HCT116 (cell line): ENCODE measurements around the gene TP63. TPM values are rescaled to one million over a fixed set of nuclear protein-coding genes. Genes with fewer than 3 reads are reported as not detected.

ENCODE experiments used
- ATAC-seq: fragments of 200-7000 bp; cut with Tn5 transposase; 2 replicates; pipeline ENCODE4 v1.9.1; 2020; ENCODE audit warnings: mild to moderate bottlenecking, moderate library complexity
- BruUV-seq: library from RNA; stranded (reverse); fragments of 400-500 nt; replicated peaks from 2 replicates; lab custom pipeline; 2021; lab: Mats Ljungman, UMichigan
- CTCF ChIA-PET: fragments of 300-600 bp; sonication (Branson Sonifier 250); formaldehyde crosslinking; loops from one replicate; lab custom pipeline; 2021; ENCODE audit warnings: antibody characterized with exemption; lab: Charles Lee
- POLR2A ChIA-PET: fragments of 300-600, 350-600 bp; sonication (Branson Sonifier 250); formaldehyde crosslinking; loops from one replicate; lab custom pipeline; 2021; ENCODE audit warnings: antibody characterized with exemption; lab: Charles Lee
- RAD21 ChIA-PET, 2 experiments: fragments of 300-600 bp; sonication (Branson Sonifier 250); formaldehyde crosslinking; loops; one replicate each; lab custom pipeline; 2023; ENCODE audit warnings: low total read pairs in 2 of 2; ENCODE audit not compliant: uncharacterized antibody in 2 of 2, unreplicated experiment in 2 of 2, low non-redundant PET in 1 of 2; lab: Charles Lee
- DNase-seq: peaks from one replicate; pipeline ENCODE4 v3.0.0-alpha.2; 2010; ENCODE audit warnings: low read depth, low spot score
- H2AFZ ChIP-seq: fragments of 200-600 bp; shearing (Covaris generic), sonication (generic); 2 replicates; pipeline ENCODE4 v1.6.1; 2017; ENCODE audit warnings: low read depth, mixed run types, mixed read lengths, antibody characterized with exemption, low read length; ENCODE audit not compliant: poor library complexity, severe bottlenecking
- H3K27ac ChIP-seq: 2 replicates; pipeline ENCODE4 v1.5.1; 2012; ENCODE audit warnings: low read depth, low read length
- H3K27me3 ChIP-seq: fragments of 200-600 bp; sonication (generic); 2 replicates; pipeline ENCODE4 v1.6.1; 2016; ENCODE audit warnings: mixed run types, low read length, mixed read lengths; ENCODE audit not compliant: insufficient read depth
- H3K36me3 ChIP-seq, 2 experiments: fragments of 200-500 bp in 1 of 2; fragments of 200-600 bp in 1 of 2; sonication (Bioruptor generic) in 1 of 2; sonication (generic) in 1 of 2; 2 replicates each; pipeline versions ENCODE4 v1.5.1 to v1.6.1; 2014 to 2016; ENCODE audit warnings: low read length in 2 of 2, inconsistent platforms in 1 of 2, mixed read lengths in 1 of 2, mixed run types in 1 of 2; ENCODE audit not compliant: insufficient read depth in 2 of 2, control insufficient read depth in 1 of 2
- H3K4me1 ChIP-seq, 2 experiments: fragments of 200-600 bp in 1 of 2; sonication (generic) in 1 of 2; 2 replicates each; pipeline versions ENCODE4 v1.5.1 to v1.6.1; 2012 to 2017; ENCODE audit warnings: low read length in 2 of 2, inconsistent platforms in 1 of 2, mild to moderate bottlenecking in 1 of 2, mixed read lengths in 1 of 2, mixed run types in 1 of 2, moderate library complexity in 1 of 2; ENCODE audit not compliant: insufficient read depth in 2 of 2, control insufficient read depth in 1 of 2
- H3K4me2 ChIP-seq: fragments of 200-600 bp; sonication (generic); 2 replicates; pipeline ENCODE4 v1.6.1; 2017; ENCODE audit warnings: mixed run types, low read length, mixed read lengths
- H3K4me3 ChIP-seq, 2 experiments: fragments of 200-600 bp in 1 of 2; sonication (generic) in 1 of 2; replicated peaks in 1 of 2; 2 replicates each; pipeline ENCODE4 v1.5.1; 2011 to 2016; ENCODE audit warnings: low read length in 2 of 2, control low read depth in 1 of 2, low read depth in 1 of 2, mild to moderate bottlenecking in 1 of 2, mixed read lengths in 1 of 2, mixed run types in 1 of 2
- H3K79me2 ChIP-seq: fragments of 200-600 bp; sonication (generic); 2 replicates; pipeline ENCODE4 v1.6.1; 2017; ENCODE audit warnings: mild to moderate bottlenecking, mixed run types, low read length, moderate library complexity, mixed read lengths; ENCODE audit not compliant: insufficient read depth
- H3K9ac ChIP-seq: fragments of 200-600 bp; sonication (generic); 2 replicates; pipeline ENCODE4 v1.6.1; 2016; ENCODE audit warnings: low read length, mixed read lengths
- H3K9me2 ChIP-seq: fragments of 200-600 bp; sonication (generic), shearing (Covaris generic); 2 replicates; pipeline ENCODE4 v1.6.1; 2017; ENCODE audit warnings: mixed run types, mild to moderate bottlenecking, moderate library complexity; ENCODE audit not compliant: insufficient read depth
- H3K9me3 ChIP-seq, 2 experiments: fragments of 200-500 bp in 1 of 2; fragments of 200-600 bp in 1 of 2; sonication (Bioruptor generic) in 1 of 2; sonication (generic) in 1 of 2; 2 replicates each; pipeline ENCODE4 v1.6.1; 2014 to 2017; ENCODE audit warnings: low read length in 2 of 2, mixed read lengths in 2 of 2, inconsistent platforms in 1 of 2, low read depth in 1 of 2, mild to moderate bottlenecking in 1 of 2, mixed run types in 1 of 2, moderate library complexity in 1 of 2; ENCODE audit not compliant: control insufficient read depth in 1 of 2, insufficient read depth in 1 of 2
- H4K20me1 ChIP-seq: fragments of 200-600 bp; sonication (generic), shearing (Covaris generic); 2 replicates; pipeline ENCODE4 v1.6.1; 2017; ENCODE audit warnings: mixed run types, mild to moderate bottlenecking, moderate library complexity; ENCODE audit not compliant: insufficient read depth
- CBX3 ChIP-seq: IDR thresholded peaks from 2 replicates; pipeline ENCODE4 v1.6.1; 2012; ENCODE audit warnings: low read depth
- CEBPB ChIP-seq: IDR thresholded peaks from 2 replicates; pipeline ENCODE4 v1.6.1; 2012; ENCODE audit warnings: low read depth
- CTCF ChIP-seq, 3 experiments: fragments of 200-600 bp in 1 of 3; sonication (generic) in 1 of 3; IDR thresholded peaks in 2 of 3; conservative IDR thresholded peaks in 1 of 3; 2 replicates each; pipeline ENCODE4 v1.5.1; 2012 to 2017; ENCODE audit warnings: low read depth in 2 of 3, low read length in 2 of 3, antibody characterized with exemption in 1 of 3, borderline replicate concordance in 1 of 3, control low read depth in 1 of 3, mild to moderate bottlenecking in 1 of 3, mixed read lengths in 1 of 3, mixed run types in 1 of 3, moderate library complexity in 1 of 3; ENCODE audit not compliant: insufficient read depth in 1 of 3
- EGR1 ChIP-seq: IDR thresholded peaks from 2 replicates; pipeline ENCODE4 v1.6.1; 2012; ENCODE audit warnings: low read depth
- MAX ChIP-seq: IDR thresholded peaks from 2 replicates; pipeline ENCODE4 v1.6.1; 2012
- RAD21 ChIP-seq: IDR thresholded peaks from 2 replicates; pipeline ENCODE4 v1.6.1; 2012; ENCODE audit warnings: low read depth, mild to moderate bottlenecking
- REST ChIP-seq: IDR thresholded peaks from 2 replicates; pipeline ENCODE4 v1.6.1; 2012; ENCODE audit warnings: low read depth
- SP1 ChIP-seq: IDR thresholded peaks from 2 replicates; pipeline ENCODE4 v1.6.1; 2012; ENCODE audit warnings: low read depth
- SRF ChIP-seq: IDR thresholded peaks from 2 replicates; pipeline ENCODE4 v1.6.1; 2012; ENCODE audit warnings: low read depth
- TCF7L2 ChIP-seq: IDR thresholded peaks from 2 replicates; pipeline ENCODE4 v1.7.0; 2011; ENCODE audit warnings: borderline replicate concordance, inconsistent platforms; ENCODE audit not compliant: insufficient read depth, insufficient read length; ENCODE audit errors: extremely low read depth
- ZBTB33 ChIP-seq: IDR thresholded peaks from 2 replicates; pipeline ENCODE4 v1.6.1; 2011; ENCODE audit warnings: mild to moderate bottlenecking, low read length, moderate library complexity; ENCODE audit not compliant: insufficient replicate concordance; ENCODE audit errors: extremely low read depth
- ZNF274 ChIP-seq: fragments of 200-500 bp; sonication (Bioruptor generic); IDR thresholded peaks from 2 replicates; pipeline ENCODE4 v1.6.1; 2014; ENCODE audit warnings: mild to moderate bottlenecking, low read depth, low read length, inconsistent platforms
- intact Hi-C: fragments of 100-400 bp; cut with micrococcal nuclease; formaldehyde crosslinking; loops from 2 replicates; pipeline ENCODE4 v1.10.0; 2022
- total RNA-seq: library from RNA; stranded (reverse); gene quantifications from one replicate; pipeline ENCODE4 v1.2.1, GENCODE V29; 2021; ENCODE audit not compliant: unreplicated experiment

The TP63 gene
- total RNA-seq, 1 experiment from 2014 or later, result not detected

- no peak overlapping the region for H3K9ac ChIP-seq
- no peak overlapping the region for H3K4me2 ChIP-seq
- no peak for ATAC-seq
- ChIA-PET CTCF (no interaction called here), POLR2A (no interaction called here), RAD21 (no interaction called here)
- H3K79me2 ChIP-seq, result no peaks in the 10 kb centered on the region
- no peaks in the 10 kb centered on the region for H3K9me2 ChIP-seq
- BruUV-seq, result no TSS peak
- no peak overlapping the region for H2AFZ ChIP-seq
- H4K20me1 ChIP-seq, result no peaks in the 10 kb centered on the region
- H3K4me3 ChIP-seq, result no peak overlapping the region
- no peaks in the 10 kb centered on the region for H3K36me3 ChIP-seq
- no peaks in the 10 kb centered on the region for H3K9me3 ChIP-seq
- no peak overlapping the region for H3K27ac ChIP-seq
- intact Hi-C loops, result no loop called here
- no peak for DNase-seq
- no peaks in the 10 kb centered on the region for H3K27me3 ChIP-seq
- no peaks in the 10 kb centered on the region for H3K4me1 ChIP-seq
- TF ChIP-seq ZNF274, result no peak
- no peak for TF ChIP-seq EGR1
- TF ChIP-seq CTCF (IDR thresholded peaks at IDR 0.05 in 2 of 3, conservative IDR thresholded peaks at IDR 0.05 in 1 of 3; ENCODE audit: borderline replicate concordance in 1 of 3, insufficient read depth in 1 of 3, low read depth in 2 of 3, low read length in 2 of 3), result no peak
- TF ChIP-seq CBX3, result no peak
- no peak for TF ChIP-seq MAX
- no peak for TF ChIP-seq SRF
- no peak for TF ChIP-seq REST
- no peak for TF ChIP-seq ZBTB33
- no peak for TF ChIP-seq TCF7L2
- TF ChIP-seq RAD21, result no peak
- TF ChIP-seq SP1, result no peak
- TF ChIP-seq CEBPB, result no peak
Measured at GRCh38 chr3:189849262-189849661, 218.1 kb downstream of the TP63 start.
